ENCODE data around the gene FSCN2. TPM values are rescaled to one million over a fixed set of nuclear protein-coding genes. Genes with fewer than 3 reads are reported as not detected.

The FSCN2 gene
- total RNA-seq, 2 donors from 2014 or later = 1.0 to 1.8 TPM

GRCh38 chr17:81541123-81541522 is 12.9 kb downstream of the FSCN2 start:
- no peaks in the 10 kb centered on the region for H3K4me1 ChIP-seq (ENCODE audit: control insufficient read depth, insufficient read depth, low read length)
- no peaks in the 10 kb centered on the region for H3K9me3 ChIP-seq (ENCODE audit: control insufficient read depth, low read length)
- H3K4me3 ChIP-seq (ENCODE audit: low read length) = no peak overlapping the region
- H3K27me3 ChIP-seq (ENCODE audit: control insufficient read depth, insufficient read depth, low read length, poor library complexity, severe bottlenecking) = peaks cover 2% of the 10 kb centered on the region
- no peak for DNase-seq
- Mint-ChIP-seq H3K27ac (no peak overlapping the region), H3K4me3 (no peak overlapping the region), H3K9me3 (no peaks in the 10 kb centered on the region), H3K4me1 (no peaks in the 10 kb centered on the region), H3K27me3 (ENCODE audit: insufficient read depth) (peaks cover 6% of the 10 kb centered on the region), H3K36me3 (ENCODE audit: low read depth) (peaks cover 10% of the 10 kb centered on the region)
- no peak overlapping the region for H3K27ac ChIP-seq (ENCODE audit: low read depth, low read length)
- H3K9ac ChIP-seq (ENCODE audit: extremely low read depth, low read length, poor library complexity, severe bottlenecking) = no peak overlapping the region
- no peak for TF ChIP-seq CTCF (conservative IDR thresholded peaks at IDR 0.05)
- WGBS, 2 experiments (ENCODE audit: insufficient coverage in 1 of 2, insufficient read length in 1 of 2) = 93 to 96% methylated on average over 14 to 16 of the region's 17 CpGs
- peaks cover 9% of the 10 kb centered on the region for H3K36me3 ChIP-seq (ENCODE audit: control insufficient read depth, insufficient read depth, low read length)

GRCh38 chr17:81542431-81543338 is 14.5 kb downstream of the FSCN2 start:
- no peaks in the 10 kb centered on the region for H3K9me3 Mint-ChIP-seq
- peaks cover 18% of the 10 kb centered on the region for H3K36me3 Mint-ChIP-seq (ENCODE audit: low read depth)
- H3K27ac ChIP-seq (ENCODE audit: low read depth, low read length) = no peak overlapping the region
- H3K4me3 Mint-ChIP-seq = no peak overlapping the region
- H3K27ac Mint-ChIP-seq = no peak overlapping the region
- peaks cover 14% of the 10 kb centered on the region for H3K36me3 ChIP-seq (ENCODE audit: control insufficient read depth, insufficient read depth, low read length)
- H3K9ac ChIP-seq (ENCODE audit: extremely low read depth, low read length, poor library complexity, severe bottlenecking) = no peak overlapping the region
- no peaks in the 10 kb centered on the region for H3K4me1 ChIP-seq (ENCODE audit: control insufficient read depth, insufficient read depth, low read length)
- H3K27me3 ChIP-seq (ENCODE audit: control insufficient read depth, insufficient read depth, low read length, poor library complexity, severe bottlenecking) = no peaks in the 10 kb centered on the region
- DNase-seq = no peak
- 93 to 98% methylated on average over 13 to 15 of the region's 15 CpGs for WGBS, 2 experiments (ENCODE audit: insufficient coverage in 1 of 2, insufficient read length in 1 of 2)
- TF ChIP-seq CTCF (conservative IDR thresholded peaks at IDR 0.05) = no peak
- no peak overlapping the region for H3K4me3 ChIP-seq (ENCODE audit: low read length)
- no peaks in the 10 kb centered on the region for H3K9me3 ChIP-seq (ENCODE audit: control insufficient read depth, low read length)
- H3K27me3 Mint-ChIP-seq (ENCODE audit: insufficient read depth) = no peaks in the 10 kb centered on the region
- no peaks in the 10 kb centered on the region for H3K4me1 Mint-ChIP-seq

GRCh38 chr17:81543339-81543675 is 15.1 kb downstream of the FSCN2 start:
- Histone ChIP-seq H3K36me3 (ENCODE audit: control insufficient read depth, insufficient read depth, low read length) (peaks cover 19% of the 10 kb centered on the region), H3K9ac (ENCODE audit: extremely low read depth, low read length, poor library complexity, severe bottlenecking) (no peak overlapping the region), H3K4me3 (ENCODE audit: low read length) (no peak overlapping the region), H3K27ac (ENCODE audit: low read depth, low read length) (no peak overlapping the region), H3K27me3 (ENCODE audit: control insufficient read depth, insufficient read depth, low read length, poor library complexity, severe bottlenecking) (no peaks in the 10 kb centered on the region), H3K9me3 (ENCODE audit: control insufficient read depth, low read length) (no peaks in the 10 kb centered on the region), H3K4me1 (ENCODE audit: control insufficient read depth, insufficient read depth, low read length) (no peaks in the 10 kb centered on the region)
- H3K9me3 Mint-ChIP-seq = no peaks in the 10 kb centered on the region
- H3K36me3 Mint-ChIP-seq (ENCODE audit: low read depth) = peaks cover 20% of the 10 kb centered on the region
- no peak overlapping the region for H3K27ac Mint-ChIP-seq
- no peaks in the 10 kb centered on the region for H3K4me1 Mint-ChIP-seq
- H3K27me3 Mint-ChIP-seq (ENCODE audit: insufficient read depth) = no peaks in the 10 kb centered on the region
- TF ChIP-seq CTCF (conservative IDR thresholded peaks at IDR 0.05) = no peak
- no peak overlapping the region for H3K4me3 Mint-ChIP-seq
- WGBS, 2 experiments (ENCODE audit: insufficient coverage in 1 of 2, insufficient read length in 1 of 2) = 94 to 95% methylated on average over 14 of the region's 14 CpGs
- DNase-seq = no peak

Measured in endodermal cell (in vitro differentiated cells).